ENCODE measurements around the gene ELMO1. TPM values are rescaled to one million over a fixed set of nuclear protein-coding genes. Genes with fewer than 3 reads are reported as not detected.

The ELMO1 gene
- total and polyA plus RNA-seq, 2 experiments from 2014 or later, result 19.7 to 28.7 TPM

DNA sequence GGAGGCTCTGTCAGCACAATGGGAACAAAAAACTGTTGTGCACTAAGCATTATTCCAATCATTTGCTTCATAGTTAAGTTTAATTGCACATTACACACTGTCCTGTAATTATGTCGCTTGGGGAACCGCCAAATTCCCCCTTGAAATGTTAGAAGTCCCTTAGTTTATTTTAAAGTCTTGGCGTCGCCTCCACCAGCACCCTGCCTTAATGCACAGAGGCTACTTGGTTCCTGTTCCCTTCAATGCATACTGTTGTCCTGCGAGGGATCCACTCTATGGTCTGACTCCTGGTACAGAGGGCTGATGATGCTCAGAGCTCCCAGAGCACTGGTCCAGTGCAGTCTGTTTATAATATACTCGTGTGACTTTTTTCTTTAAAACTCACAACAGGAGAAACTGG is 330.7 kb downstream of the ELMO1 start:
- no peaks in the 10 kb centered on the region for H3K27me3 ChIP-seq
- no peak overlapping the region for H3K4me3 ChIP-seq
- no peaks in the 10 kb centered on the region for H3K36me3 ChIP-seq (replicated peaks; ENCODE audit: insufficient read depth, low read depth)
- WGBS (ENCODE audit: low lambda C conversion rate, missing lambda C conversion rate), result 86% methylated on average over 6 of the region's 6 CpGs
- no peak overlapping the region for H2AFZ ChIP-seq
- no peak overlapping the region for H3K27ac ChIP-seq
- H3K79me2 ChIP-seq, result no peaks in the 10 kb centered on the region
- no peak overlapping the region for H3K4me2 ChIP-seq
- H3K9me3 ChIP-seq (ENCODE audit: low read depth), result no peaks in the 10 kb centered on the region
- no peaks in the 10 kb centered on the region for H3K4me1 ChIP-seq (ENCODE audit: insufficient read depth)
- TF ChIP-seq EZH2phosphoT487 (IDR thresholded peaks at IDR 0.05; ENCODE audit: low read depth, severe bottlenecking, unreplicated experiment), result no peak
- TF ChIP-seq EZH2 (IDR thresholded peaks at IDR 0.05; ENCODE audit: borderline replicate concordance), result no peak
- TF ChIP-seq, protein P1, sequence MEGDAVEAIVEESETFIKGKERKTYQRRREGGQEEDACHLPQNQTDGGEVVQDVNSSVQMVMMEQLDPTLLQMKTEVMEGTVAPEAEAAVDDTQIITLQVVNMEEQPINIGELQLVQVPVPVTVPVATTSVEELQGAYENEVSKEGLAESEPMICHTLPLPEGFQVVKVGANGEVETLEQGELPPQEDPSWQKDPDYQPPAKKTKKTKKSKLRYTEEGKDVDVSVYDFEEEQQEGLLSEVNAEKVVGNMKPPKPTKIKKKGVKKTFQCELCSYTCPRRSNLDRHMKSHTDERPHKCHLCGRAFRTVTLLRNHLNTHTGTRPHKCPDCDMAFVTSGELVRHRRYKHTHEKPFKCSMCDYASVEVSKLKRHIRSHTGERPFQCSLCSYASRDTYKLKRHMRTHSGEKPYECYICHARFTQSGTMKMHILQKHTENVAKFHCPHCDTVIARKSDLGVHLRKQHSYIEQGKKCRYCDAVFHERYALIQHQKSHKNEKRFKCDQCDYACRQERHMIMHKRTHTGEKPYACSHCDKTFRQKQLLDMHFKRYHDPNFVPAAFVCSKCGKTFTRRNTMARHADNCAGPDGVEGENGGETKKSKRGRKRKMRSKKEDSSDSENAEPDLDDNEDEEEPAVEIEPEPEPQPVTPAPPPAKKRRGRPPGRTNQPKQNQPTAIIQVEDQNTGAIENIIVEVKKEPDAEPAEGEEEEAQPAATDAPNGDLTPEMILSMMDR (IDR thresholded peaks at IDR 0.05; ENCODE audit: poor library complexity), result no peak
- no peaks in the 10 kb centered on the region for H3K9me2 ChIP-seq (replicated peaks; ENCODE audit: insufficient read depth)
- DNase-seq (ENCODE audit: low spot score), result no peak
- no peaks in the 10 kb centered on the region for H4K20me1 ChIP-seq (ENCODE audit: insufficient read depth, poor library complexity, severe bottlenecking)

DNA sequence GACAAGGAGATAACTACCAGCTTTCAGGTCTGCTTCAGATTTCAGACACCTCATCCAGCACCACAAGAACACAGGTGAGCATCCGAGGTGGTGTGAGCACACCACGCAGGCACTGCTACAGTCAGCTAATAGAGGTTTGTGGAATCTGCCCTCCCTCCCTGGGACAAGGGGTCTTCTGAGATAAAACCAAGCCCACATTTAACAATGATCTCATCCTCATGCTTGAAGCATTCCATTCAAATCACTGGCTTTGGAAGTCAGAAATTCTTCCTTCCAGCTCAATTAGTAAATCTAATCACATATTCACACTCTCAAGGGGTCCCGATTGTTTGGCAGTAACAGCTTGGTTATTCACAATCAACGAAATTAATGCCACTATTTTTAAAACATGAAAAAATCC is 331.4 kb downstream of the ELMO1 start:
- Histone ChIP-seq H3K27ac (no peak overlapping the region), H3K4me2 (no peak overlapping the region), H3K27me3 (no peaks in the 10 kb centered on the region), H4K20me1 (ENCODE audit: insufficient read depth, poor library complexity, severe bottlenecking) (no peaks in the 10 kb centered on the region), H3K4me1 (ENCODE audit: insufficient read depth) (no peaks in the 10 kb centered on the region), H3K9me2 (replicated peaks; ENCODE audit: insufficient read depth) (no peaks in the 10 kb centered on the region), H3K9me3 (ENCODE audit: low read depth) (no peaks in the 10 kb centered on the region), H3K4me3 (no peak overlapping the region), H2AFZ (no peak overlapping the region), H3K36me3 (replicated peaks; ENCODE audit: insufficient read depth, low read depth) (no peaks in the 10 kb centered on the region), H3K79me2 (no peaks in the 10 kb centered on the region)
- 58% methylated on average over 4 of the region's 4 CpGs for WGBS (ENCODE audit: low lambda C conversion rate, missing lambda C conversion rate)
- no peak for DNase-seq (ENCODE audit: low spot score)
- TF ChIP-seq EZH2 (IDR thresholded peaks at IDR 0.05; ENCODE audit: borderline replicate concordance), result no peak
- TF ChIP-seq, protein P1 (IDR thresholded peaks at IDR 0.05; ENCODE audit: poor library complexity), result no peak
- no peak for TF ChIP-seq EZH2phosphoT487 (IDR thresholded peaks at IDR 0.05; ENCODE audit: low read depth, severe bottlenecking, unreplicated experiment)

DNA sequence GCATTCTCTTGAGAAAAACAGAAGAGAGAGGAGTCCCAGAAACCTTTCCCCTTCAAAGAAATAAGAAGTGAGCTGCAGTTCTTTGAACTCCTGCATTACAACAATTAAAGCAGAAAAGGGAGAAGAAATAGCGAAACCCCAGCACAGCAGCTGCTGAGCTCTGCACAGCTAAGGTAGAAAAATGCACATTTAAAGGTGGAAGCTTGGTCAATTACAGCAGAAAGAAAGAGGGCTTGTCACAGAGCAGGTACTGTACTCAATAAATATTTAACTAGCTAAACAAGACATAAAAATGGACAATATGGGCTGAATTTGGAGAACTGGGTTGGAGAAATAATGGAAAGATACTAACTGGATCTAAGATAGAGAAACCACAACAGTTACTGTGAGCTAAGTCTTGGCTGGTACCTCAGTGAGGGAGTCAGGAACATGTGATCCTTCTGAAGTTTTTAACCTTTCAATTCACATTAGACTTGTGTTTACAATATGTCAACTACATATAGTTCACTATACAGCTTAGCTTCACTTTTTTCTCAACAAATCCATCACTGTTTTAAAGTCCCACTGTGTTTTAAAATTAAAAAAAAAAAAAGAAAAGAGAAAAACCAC is 332.5 kb downstream of the ELMO1 start:
- H3K9me2 ChIP-seq (replicated peaks; ENCODE audit: insufficient read depth), result no peaks in the 10 kb centered on the region
- TF ChIP-seq EZH2 (IDR thresholded peaks at IDR 0.05; ENCODE audit: borderline replicate concordance), result no peak
- no peak for TF ChIP-seq EZH2phosphoT487 (IDR thresholded peaks at IDR 0.05; ENCODE audit: low read depth, severe bottlenecking, unreplicated experiment)
- TF ChIP-seq, protein P1 (IDR thresholded peaks at IDR 0.05; ENCODE audit: poor library complexity), result no peak
- no peak overlapping the region for H3K27ac ChIP-seq

More for the DNA sequence above, 332.5 kb downstream of the ELMO1 start:
- Histone ChIP-seq H3K4me1 (ENCODE audit: insufficient read depth) (no peaks in the 10 kb centered on the region), H2AFZ (no peak overlapping the region), H3K4me2 (no peak overlapping the region), H3K27me3 (no peaks in the 10 kb centered on the region), H4K20me1 (ENCODE audit: insufficient read depth, poor library complexity, severe bottlenecking) (no peaks in the 10 kb centered on the region), H3K79me2 (no peaks in the 10 kb centered on the region), H3K9me3 (ENCODE audit: low read depth) (no peaks in the 10 kb centered on the region), H3K36me3 (replicated peaks; ENCODE audit: insufficient read depth, low read depth) (no peaks in the 10 kb centered on the region), H3K4me3 (no peak overlapping the region)
- WGBS (ENCODE audit: low lambda C conversion rate, missing lambda C conversion rate), result 88% methylated on average over 1 of the region's 1 CpG
- no peak for DNase-seq (ENCODE audit: low spot score)

All from hepatocyte (in vitro differentiated cells).